Cerebellar nuclear complex (tissue), 1 donor: ENCODE measurements around the gene SULT6B1.

Experiments
- DNase-seq, 2 experiments: peaks; one replicate each; lab custom pipeline; 2025; lab: John Stamatoyannopoulos, UW

The SULT6B1 gene

DNA sequence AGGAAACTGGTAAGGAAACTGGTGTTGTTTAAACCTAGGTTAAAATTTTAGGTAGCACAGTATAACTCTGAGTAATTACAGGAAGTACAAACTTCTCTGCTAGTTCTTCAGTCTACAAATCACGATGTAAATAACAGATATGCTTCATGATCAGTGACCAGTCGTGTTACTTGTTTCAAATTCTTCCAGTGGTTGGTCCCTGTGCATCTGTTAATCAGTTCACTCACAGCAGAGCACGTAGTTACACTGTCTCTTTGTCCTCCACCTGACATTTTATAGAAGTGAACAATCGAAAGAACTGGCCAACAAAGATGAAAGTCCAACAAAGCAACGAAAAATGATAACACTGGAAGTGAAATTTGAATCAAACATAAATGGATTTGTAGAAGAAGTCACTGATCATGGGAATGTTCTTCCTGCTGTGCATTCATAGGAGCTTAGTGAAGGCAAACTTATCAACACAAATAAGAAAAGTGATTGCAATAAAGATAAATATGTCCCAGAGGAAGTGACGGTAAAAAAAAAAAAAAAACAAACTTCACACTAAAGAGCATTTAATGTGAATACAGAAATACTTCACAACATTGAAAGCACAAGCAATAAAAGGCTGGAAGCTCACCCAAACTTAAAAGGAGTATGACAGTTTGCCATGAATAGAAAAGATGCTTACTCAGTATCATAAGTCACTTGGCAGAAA is 38.7 kb downstream of the SULT6B1 start:
- no peak for DNase-seq

DNA sequence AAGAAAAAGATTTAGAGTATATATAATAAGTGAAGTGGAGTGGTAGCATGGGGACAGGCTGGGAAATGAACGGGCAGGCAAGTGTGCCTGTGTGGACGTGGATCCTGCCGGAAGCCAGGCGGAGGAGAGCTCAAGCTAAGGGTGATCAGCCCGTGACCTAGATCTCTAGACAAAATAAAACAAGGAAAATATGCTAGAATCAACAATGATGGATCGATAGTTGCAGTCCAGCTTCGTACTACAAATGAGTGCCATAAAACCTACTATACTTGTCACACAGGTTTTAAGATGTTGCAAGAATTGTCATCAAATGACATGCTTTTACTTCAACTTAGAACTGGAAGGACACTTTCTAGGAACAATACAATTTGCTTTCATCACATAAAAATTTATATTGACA is 40.1 kb downstream of the SULT6B1 start:
- DNase-seq, result no peak

DNA sequence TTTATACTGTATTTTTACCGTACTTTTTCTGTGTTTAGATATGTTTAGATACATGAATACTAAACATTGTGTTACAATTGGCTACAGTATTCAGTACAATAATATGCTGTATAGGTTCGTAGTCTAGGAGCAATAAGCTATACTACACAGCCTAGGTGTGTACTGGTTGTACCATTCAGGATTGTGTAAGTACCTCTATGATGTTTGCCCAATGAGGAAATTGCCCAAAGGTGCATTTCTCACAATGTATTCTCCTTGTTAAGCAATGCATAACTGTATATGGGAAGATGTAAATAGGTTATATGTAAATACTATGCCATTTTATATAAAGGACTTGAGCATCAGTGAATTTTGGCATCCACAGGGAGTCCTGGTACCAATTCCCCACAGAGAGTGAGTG is 42.4 kb downstream of the SULT6B1 start:
- DNase-seq, result no peak

DNA sequence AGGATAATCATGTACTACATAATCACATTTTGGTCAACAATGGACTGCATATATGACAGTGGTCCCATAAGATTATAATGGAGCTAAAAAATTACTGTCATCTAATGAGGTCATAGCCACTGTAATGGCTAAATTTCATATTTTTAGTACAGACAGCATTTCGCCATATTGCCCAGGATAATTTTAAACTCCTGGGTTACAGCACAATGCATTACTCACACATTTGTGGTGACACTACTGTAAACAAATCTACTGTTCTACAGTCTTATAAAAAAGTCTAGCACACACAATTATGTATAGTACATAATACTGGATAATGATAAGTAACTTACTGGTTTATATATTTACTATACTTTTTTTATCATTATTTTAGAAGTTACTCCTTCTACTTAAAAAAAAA is 44.5 kb downstream of the SULT6B1 start:
- DNase-seq, result no peak

DNA sequence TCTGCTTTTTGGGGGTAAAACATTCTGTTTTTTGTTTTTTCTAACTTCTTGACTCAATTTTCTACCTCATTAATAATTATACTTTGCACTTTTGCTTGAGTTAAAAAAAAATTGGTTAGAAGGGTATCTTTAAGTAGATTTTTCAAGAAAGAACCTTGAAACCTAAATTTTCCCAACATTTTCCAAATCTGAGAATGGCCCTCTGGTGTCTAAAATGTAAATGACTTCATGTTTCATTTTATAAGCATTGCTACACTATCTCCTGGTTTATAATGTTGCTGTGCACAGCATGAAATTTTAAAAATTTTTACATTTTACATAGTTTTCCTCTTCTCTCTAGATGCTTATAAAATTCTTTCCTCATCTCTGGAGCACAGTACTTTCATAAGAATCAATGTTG is 45.9 kb downstream of the SULT6B1 start:
- DNase-seq, result no peak

DNA sequence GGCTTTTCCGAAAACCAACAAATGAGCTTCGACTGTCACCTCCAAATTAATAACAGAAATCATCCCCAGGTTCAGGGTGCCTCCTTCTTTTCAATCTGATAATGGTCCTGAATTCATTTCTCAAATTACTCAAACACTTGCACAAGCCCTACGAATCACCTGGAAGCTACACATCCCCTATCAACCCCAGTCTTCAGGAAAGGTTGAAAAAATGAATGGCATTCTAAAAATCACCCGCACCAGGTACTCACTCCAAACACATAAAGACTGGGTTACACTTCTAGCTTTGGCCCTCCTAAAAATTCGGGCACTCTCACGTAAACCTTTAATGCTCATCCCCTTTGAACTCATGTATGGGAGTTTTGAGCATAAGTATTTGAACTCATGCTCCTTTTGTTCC is 55.6 kb downstream of the SULT6B1 start:
- DNase-seq, result no peak

DNA sequence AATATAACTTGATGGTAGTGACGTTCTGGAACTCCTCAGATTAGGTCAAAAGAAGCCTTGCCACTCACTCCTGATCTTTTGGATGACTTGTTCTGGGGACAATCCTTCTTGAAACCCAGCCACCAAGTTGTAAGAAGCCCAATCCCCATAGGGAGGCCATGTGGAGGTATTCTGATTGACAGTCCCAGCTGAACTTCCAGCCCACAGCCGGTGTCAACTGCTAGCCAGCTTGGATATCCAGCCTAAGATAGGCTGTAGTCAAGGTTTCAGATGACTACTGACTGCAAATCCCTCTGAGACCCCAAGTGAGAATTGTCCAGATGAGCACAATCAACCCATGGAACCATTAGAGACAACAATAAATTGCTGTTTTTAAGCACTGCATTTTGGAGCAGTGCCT is 63.1 kb downstream of the SULT6B1 start:
- no peak for DNase-seq

DNA sequence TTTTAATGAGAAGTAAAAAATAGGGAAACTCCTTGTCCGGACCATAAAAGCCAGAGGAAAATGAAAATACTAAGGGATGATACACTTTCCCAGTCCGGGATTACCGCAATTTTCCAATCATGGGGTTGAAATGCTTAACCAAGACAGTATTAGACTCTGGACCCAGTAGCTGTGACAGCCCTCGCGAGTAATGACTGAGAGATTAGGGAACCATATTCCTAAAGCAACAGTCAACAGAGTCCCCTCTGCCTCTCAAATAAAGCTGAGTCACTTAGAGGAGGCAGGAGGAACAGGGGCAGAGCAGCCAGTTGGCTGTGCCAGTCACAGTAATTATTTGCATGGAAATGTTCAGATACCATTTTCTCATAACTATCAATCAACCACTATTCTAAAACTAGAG is 69.3 kb downstream of the SULT6B1 start:
- no peak for DNase-seq
